OCI-LY3 (cell line): Measurements from ENCODE around the gene NPTN.

Source experiments
- CTCF ChIP-seq: fragments of 200-600, 300-600 bp; sonication (generic); IDR thresholded peaks from 2 replicates; pipeline ENCODE4 v1.5.1; 2014; ENCODE audit warnings: antibody characterized with exemption, low read length, low read depth
- EZH2phosphoT487 ChIP-seq: fragments of 200-600 bp; shearing (Covaris generic); IDR thresholded peaks from 2 replicates; pipeline ENCODE4 v1.6.1; 2018; ENCODE audit warnings: antibody characterized with exemption, mixed run types, low read depth

GRCh38 chr15:73594109-73594508, 39.1 kb downstream of the NPTN start:
- no peak for TF ChIP-seq CTCF
- no peak for TF ChIP-seq EZH2phosphoT487
